ENCODE data around the gene SALL2.
"Not testable (repeated sequence)": the region's sequence is repeated elsewhere in the genome, so short reads cannot be mapped to it uniquely, and the experiment has no call there.

SALL2 gene

DNA sequence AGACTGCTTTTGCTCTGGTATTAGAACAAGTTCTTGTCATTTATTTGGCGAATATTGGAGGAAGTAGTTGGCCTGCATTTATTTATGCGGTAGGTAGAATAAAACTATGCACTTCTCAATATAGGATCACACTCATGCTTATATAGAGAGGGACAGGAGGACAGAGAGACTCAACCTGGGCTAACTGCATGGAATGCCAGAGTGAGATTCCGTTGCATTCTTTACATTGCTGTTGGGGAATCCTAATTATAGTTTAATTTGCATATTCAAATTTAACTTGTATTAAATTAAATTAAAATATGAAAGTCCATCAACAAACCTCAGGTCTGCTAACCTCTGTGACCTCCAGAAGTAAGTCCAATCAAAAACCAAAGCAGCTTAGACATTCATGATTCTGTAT lies 27.1 kb upstream of the SALL2 start:
- FAIRE-seq (no peak), DNase-seq (ENCODE audit: insufficient read length, low spot score) (no peak)
- TF ChIP-seq, protein P1, sequence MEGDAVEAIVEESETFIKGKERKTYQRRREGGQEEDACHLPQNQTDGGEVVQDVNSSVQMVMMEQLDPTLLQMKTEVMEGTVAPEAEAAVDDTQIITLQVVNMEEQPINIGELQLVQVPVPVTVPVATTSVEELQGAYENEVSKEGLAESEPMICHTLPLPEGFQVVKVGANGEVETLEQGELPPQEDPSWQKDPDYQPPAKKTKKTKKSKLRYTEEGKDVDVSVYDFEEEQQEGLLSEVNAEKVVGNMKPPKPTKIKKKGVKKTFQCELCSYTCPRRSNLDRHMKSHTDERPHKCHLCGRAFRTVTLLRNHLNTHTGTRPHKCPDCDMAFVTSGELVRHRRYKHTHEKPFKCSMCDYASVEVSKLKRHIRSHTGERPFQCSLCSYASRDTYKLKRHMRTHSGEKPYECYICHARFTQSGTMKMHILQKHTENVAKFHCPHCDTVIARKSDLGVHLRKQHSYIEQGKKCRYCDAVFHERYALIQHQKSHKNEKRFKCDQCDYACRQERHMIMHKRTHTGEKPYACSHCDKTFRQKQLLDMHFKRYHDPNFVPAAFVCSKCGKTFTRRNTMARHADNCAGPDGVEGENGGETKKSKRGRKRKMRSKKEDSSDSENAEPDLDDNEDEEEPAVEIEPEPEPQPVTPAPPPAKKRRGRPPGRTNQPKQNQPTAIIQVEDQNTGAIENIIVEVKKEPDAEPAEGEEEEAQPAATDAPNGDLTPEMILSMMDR (IDR thresholded peaks at IDR 0.05; ENCODE audit: insufficient read depth, missing control alignments) = no peak

DNA sequence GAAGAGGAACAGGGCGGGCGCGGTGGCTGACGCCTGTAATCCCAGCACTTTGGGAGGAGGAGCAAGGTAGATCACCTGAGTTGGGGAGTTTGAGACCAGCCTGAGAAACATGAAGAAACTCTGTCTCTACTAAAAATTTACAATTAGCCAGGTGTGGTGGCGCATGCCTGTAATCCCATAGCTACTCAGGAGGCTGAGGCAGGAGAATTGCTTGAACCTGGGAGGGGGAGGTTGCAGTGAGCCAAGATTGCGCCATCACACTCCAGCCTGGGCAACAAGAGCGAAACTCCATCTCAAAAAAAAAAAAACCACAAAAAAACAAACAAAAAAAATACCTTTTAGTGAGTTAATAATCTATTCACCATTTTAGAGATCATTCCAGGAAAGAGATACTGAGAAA lies 18.4 kb upstream of the SALL2 start:
- DNase-seq (ENCODE audit: insufficient read length, low spot score); FAIRE-seq: not testable (repeated sequence)

DNA sequence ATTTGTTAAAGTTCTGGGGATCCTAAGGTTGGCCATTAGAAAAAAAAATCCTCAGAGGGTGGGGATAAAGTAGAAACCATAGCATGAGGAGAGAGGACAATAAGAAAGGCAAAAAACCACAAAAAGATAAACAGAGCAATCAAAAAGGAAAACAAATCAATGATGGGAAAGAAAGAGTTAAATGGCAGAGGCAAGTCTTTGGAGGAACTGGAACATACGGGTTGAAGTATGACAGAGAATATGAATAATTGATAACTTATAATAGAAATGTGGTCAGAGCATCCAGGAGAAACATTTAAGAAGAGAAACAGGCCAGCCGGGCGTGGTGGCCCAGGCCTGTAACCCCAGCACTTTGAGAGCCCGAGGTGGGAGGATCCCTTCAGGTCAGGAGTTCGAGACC lies 17.8 kb upstream of the SALL2 start:
- TF ChIP-seq, protein P1 (IDR thresholded peaks at IDR 0.05; ENCODE audit: insufficient read depth, missing control alignments) = no peak
- DNase-seq (ENCODE audit: insufficient read length, low spot score) = no peak
- no peak for FAIRE-seq

DNA sequence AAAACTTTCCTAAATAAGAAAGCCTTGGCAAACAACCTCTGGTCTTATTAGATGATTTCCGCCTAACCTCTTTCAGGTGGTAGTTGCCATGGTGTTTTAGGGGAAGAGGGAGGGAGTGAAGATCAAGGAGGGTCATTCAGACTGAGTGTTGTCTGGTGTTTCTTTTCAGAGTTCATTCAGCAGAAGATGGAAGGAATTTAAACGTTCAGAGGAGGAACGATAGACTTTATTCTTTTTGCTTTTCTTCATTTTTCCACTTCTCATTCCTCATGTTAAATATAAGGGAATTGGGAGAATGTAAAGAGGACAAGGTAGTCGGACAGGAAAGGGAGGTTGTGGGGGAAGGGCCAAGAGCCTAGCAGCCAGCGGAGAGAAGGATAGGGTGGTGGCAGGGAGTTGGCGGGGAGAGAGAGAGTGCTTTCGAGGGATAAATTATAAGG lies 17.4 kb upstream of the SALL2 start:
- DNase-seq (ENCODE audit: insufficient read length, low spot score) (no peak), FAIRE-seq (no peak)
- TF ChIP-seq, protein P1 (IDR thresholded peaks at IDR 0.05; ENCODE audit: insufficient read depth, missing control alignments) = no peak

DNA sequence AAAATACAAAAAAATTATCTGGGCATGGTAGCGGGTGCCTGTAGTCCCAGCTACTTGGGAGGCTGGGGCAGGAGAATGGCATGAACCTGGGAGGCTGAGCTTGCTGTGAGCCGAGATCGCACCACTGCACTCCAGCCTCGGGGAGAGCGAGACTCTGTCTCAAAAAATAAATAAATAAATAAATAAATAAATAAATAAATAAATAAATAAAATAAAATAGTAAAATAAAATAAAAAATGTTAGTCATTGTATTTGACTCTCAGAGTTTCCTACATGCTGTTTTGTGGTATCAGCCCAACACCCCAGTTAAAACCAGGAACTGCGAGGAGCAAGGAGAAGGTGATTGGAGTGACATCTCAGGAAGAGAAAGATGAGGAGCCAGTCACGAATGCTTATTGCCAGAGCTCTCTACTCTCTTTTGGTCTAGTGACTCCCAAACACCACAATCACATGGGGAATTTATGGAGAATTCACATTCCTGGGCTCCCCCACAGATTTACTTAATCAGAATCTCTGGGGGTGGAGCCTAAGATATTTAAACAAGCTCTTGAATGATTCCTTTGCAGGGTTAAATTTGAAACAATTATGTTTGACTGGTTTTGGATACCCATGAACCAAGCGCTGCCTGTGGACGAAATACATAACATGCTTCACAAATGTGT lies 15.4 kb upstream of the SALL2 start:
- FAIRE-seq = no peak
- TF ChIP-seq, protein P1 (IDR thresholded peaks at IDR 0.05; ENCODE audit: insufficient read depth, missing control alignments) = no peak

DNA sequence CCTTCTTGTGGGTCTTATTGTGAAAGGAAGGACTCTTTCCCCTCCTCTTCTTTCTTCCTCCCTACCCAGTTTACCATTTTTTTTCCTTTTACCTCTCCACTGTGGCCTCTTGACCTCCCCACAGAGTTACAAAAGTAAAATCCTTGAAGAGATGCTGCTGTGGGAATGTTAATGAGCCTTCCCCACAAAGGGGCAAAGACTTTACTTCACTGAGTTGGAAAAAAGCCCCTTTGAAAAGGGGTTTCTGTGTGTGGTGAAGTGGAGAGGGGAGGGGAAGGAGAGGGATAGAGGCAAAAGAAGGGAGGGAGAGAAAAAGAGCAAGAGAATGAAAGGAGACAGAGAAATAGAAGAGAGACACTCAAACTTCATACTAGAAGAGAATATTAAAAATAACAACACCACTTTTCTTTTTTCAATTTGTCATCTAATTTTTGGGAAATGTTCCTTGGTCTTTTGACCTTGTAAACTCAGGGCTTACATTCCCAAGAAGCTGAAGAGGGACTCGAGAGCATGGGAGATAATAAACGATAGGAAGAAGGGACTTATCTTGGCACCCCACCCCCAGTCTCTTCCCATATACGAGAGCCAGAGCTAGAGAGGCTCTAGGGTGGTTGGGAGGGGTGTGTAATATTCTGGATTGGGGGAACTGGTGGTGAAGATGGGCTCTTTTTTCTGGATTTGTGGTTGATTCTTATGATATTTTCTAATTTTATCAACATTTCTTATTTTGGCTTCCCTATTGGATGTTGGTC lies 13.2 kb upstream of the SALL2 start:
- TF ChIP-seq, protein P1 (IDR thresholded peaks at IDR 0.05; ENCODE audit: insufficient read depth, missing control alignments) = no peak
- FAIRE-seq (no peak), DNase-seq (ENCODE audit: insufficient read length, low spot score) (no peak)

More for the DNA sequence above, 15.4 kb upstream of the SALL2 start:
- no peak for DNase-seq (ENCODE audit: insufficient read length, low spot score)

DNA sequence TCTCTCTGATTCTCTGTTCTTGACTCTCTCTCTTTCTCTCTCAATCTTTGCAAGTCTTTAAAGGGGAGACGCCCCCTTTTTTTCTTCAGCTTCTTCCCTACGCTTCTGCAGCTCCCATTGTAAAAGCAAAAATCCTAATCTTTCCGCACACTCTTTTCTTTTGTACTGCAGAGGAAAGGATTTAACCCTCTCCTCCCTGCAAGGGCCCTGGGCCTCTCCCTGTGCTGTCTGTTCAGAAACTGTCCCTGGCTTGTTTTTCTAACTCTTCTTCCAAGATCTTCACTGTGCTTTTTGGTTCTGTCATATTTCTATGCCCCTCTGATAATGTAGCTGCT lies 10.9 kb upstream of the SALL2 start:
- no peak for FAIRE-seq
- TF ChIP-seq, protein P1 (IDR thresholded peaks at IDR 0.05; ENCODE audit: insufficient read depth, missing control alignments) = no peak
- no peak for DNase-seq (ENCODE audit: insufficient read length, low spot score)

Measured in D721Med (cell line).